ENCODE measurements around the gene APRT.

APRT gene

GRCh38 chr16:88787579-88788314, 24.0 kb downstream of the APRT start:
- no peak for DNase-seq (ENCODE audit: low spot score)

GRCh38 chr16:88785106-88785924, 26.4 kb downstream of the APRT start, which contains the start of gene PIEZO1:
PIEZO1 (minus strand) TSS chr16:88785220; CDS start chr16:88784964, 256 bp downstream.
- no peak for DNase-seq (ENCODE audit: low spot score)

GRCh38 chr16:88784856-88785105, 26.9 kb downstream of the APRT start:
- DNase-seq (ENCODE audit: low spot score) = no peak

- no peak for DNase-seq (ENCODE audit: low spot score)
Measured at GRCh38 chr16:88784074-88784855, 27.5 kb downstream of the APRT start.

GRCh38 chr16:88783391-88784073, 28.2 kb downstream of the APRT start:
- peak; percentile 90 for DNase-seq (ENCODE audit: low spot score)

- no peak for DNase-seq (ENCODE audit: low spot score)
Measured at GRCh38 chr16:88782454-88783390, 29.0 kb downstream of the APRT start.

- no peak for DNase-seq (ENCODE audit: low spot score)
Measured at GRCh38 chr16:88781140-88782077, 30.3 kb downstream of the APRT start.

GRCh38 chr16:88780142-88781062, 31.3 kb downstream of the APRT start:
- DNase-seq (ENCODE audit: low spot score) = no peak

- DNase-seq (ENCODE audit: low spot score) = no peak
Measured at GRCh38 chr16:88779406-88780141, 32.2 kb downstream of the APRT start.

GRCh38 chr16:88778541-88779065, 33.1 kb downstream of the APRT start:
- DNase-seq (ENCODE audit: low spot score) = no peak

- DNase-seq (ENCODE audit: low spot score) = no peak
Measured at GRCh38 chr16:88778271-88778525, 33.5 kb downstream of the APRT start.

- DNase-seq (ENCODE audit: low spot score) = no peak
Measured at GRCh38 chr16:88777471-88778270, 34.1 kb downstream of the APRT start.

GRCh38 chr16:88775825-88776224, 35.9 kb downstream of the APRT start:
- no peak for DNase-seq (ENCODE audit: low spot score)

- no peak for DNase-seq (ENCODE audit: low spot score)
Measured at GRCh38 chr16:88774544-88775393, 37.0 kb downstream of the APRT start.

GRCh38 chr16:88773812-88774291, 37.9 kb downstream of the APRT start:
- DNase-seq (ENCODE audit: low spot score) = no peak

All from pons (tissue), 1 donor.